Stimulated activated naive B cell treated with anti-CD40 and anti-IgM and Interleukin-4, amounts not matched to agents 10 μg/mL and 1 μg/mL and 100 μg/mL, for 72 hours (primary cell): Measurements from ENCODE around the gene CCL20.
A peak's percentile ranks its signal among the peaks of the same experiment; 100 is the strongest.
"Not testable (repeated sequence)": the region's sequence is repeated elsewhere in the genome, so short reads cannot be mapped to it uniquely, and the experiment has no call there.

Experiments used
- ATAC-seq, 2 donors: fragments of 150-1000 bp; cut with Tn5 transposase; replicated peaks; 2 replicates each; pipeline ENCODE4 v1.10.0; 2021; ENCODE audit warnings: moderate library complexity in 1 of 2
- DNase-seq: peaks from one replicate; pipeline ENCODE4 v3.0.0; 2021
- H3K27ac Mint-ChIP-seq: one replicate; pipeline ENCODE4 v1.8.0; 2022; ENCODE audit warnings: mild to moderate bottlenecking, mixed read lengths
- H3K27me3 Mint-ChIP-seq, 2 donors: one replicate each; pipeline ENCODE4 v1.8.0; 2022; ENCODE audit warnings: mixed read lengths in 2 of 2
- H3K36me3 Mint-ChIP-seq, 2 donors: one replicate each; pipeline ENCODE4 v1.8.0; 2022; ENCODE audit warnings: mixed read lengths in 2 of 2, mild to moderate bottlenecking in 1 of 2
- H3K4me1 Mint-ChIP-seq, 2 donors: one replicate each; pipeline ENCODE4 v1.8.0; 2022; ENCODE audit warnings: mixed read lengths in 2 of 2, mild to moderate bottlenecking in 1 of 2
- H3K4me3 Mint-ChIP-seq, 2 donors: one replicate each; pipeline ENCODE4 v1.8.0; 2022; ENCODE audit warnings: mild to moderate bottlenecking in 2 of 2, mixed read lengths in 2 of 2, moderate library complexity in 1 of 2
- H3K9me3 Mint-ChIP-seq, 2 donors: one replicate each; pipeline ENCODE4 v1.8.0; 2022; ENCODE audit warnings: mixed read lengths in 2 of 2, mild to moderate bottlenecking in 1 of 2

CCL20 gene

GRCh38 chr2:227785293-227785692, 28.3 kb upstream of the CCL20 start:
- Mint-ChIP-seq H3K27ac (no peak overlapping the region), H3K4me1 (peaks cover 12 to 16% of the 10 kb centered on the region in 2 donors), H3K36me3 (no peaks in the 10 kb centered on the region), H3K4me3 (no peak overlapping the region), H3K9me3 (no peaks in the 10 kb centered on the region), H3K27me3 (peaks cover 7 to 21% of the 10 kb centered on the region in 2 donors)
- ATAC-seq (no peak), DNase-seq (no peak)

GRCh38 chr2:227788561-227789018, 25.1 kb upstream of the CCL20 start:
- ATAC-seq: no peak
- Mint-ChIP-seq H3K27me3 (peaks cover 14 to 24% of the 10 kb centered on the region in 2 donors), H3K9me3 (no peaks in the 10 kb centered on the region), H3K4me1 (peaks cover 5 to 6% of the 10 kb centered on the region in 2 donors), H3K27ac (no peak overlapping the region), H3K36me3 (no peaks in the 10 kb centered on the region), H3K4me3 (no peak overlapping the region)
- DNase-seq: no peak

DNA sequence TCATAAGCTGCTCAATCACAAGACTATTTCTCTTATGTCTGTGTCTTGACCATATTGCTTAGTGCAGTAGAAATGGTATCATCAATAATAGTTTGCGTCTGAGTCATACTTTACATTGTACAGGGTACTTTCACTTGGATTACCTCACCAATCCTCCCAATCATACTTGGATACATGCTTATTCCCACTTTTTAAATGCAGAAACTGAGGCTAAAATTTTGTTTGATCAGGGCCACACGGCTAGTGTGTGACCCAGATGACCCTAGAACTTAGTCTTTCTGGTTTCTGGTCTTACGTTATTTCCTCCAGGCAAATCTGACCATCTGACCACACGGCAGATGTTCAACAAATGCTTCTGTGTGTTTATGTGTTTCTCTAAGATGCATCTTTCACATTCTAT, 23.8 kb upstream of the CCL20 start:
- ATAC-seq (no peak), DNase-seq (no peak)
- Mint-ChIP-seq H3K27ac (no peak overlapping the region), H3K4me1 (no peaks in the 10 kb centered on the region), H3K27me3 (peaks cover 14 to 24% of the 10 kb centered on the region in 2 donors), H3K36me3 (no peaks in the 10 kb centered on the region), H3K9me3 (no peaks in the 10 kb centered on the region), H3K4me3 (no peak overlapping the region)

DNA sequence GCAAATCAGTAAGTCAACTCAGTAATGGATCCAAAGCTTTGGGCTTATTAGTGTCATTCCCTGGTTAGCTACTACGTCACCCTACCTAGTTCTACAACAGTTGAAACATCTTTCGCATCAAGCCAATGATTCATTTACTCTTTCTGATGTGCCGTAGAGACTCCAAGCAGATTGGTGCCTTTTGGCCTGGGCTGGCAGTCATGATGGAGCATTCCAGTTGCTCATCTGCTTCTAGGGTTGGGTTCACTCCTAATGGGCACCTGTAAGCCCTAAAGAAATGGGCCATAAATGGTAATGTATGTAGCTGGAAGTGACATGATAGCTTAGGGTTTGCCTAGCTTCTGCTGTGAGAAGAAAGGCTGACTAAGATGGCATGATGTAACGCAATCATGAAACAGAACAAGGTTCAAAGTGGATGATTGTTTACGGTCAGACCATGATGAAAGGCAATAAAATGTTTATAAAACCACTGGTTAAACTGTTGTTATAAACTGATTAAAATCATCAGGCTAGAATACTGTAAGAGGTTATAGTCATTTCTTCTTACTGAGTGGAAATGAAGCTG, 20.4 kb upstream of the CCL20 start:
- DNase-seq: no peak
- Mint-ChIP-seq H3K27ac (no peak overlapping the region), H3K27me3 (peaks cover 8 to 13% of the 10 kb centered on the region in 2 donors), H3K36me3 (no peaks in the 10 kb centered on the region), H3K4me3 (no peak overlapping the region), H3K9me3 (no peaks in the 10 kb centered on the region), H3K4me1 (no peaks in the 10 kb centered on the region)
- no peak for ATAC-seq

- Mint-ChIP-seq H3K4me1 (no peaks in the 10 kb centered on the region), H3K27me3 (peaks cover 12 to 15% of the 10 kb centered on the region in 2 donors), H3K36me3 (no peaks in the 10 kb centered on the region), H3K27ac (no peak overlapping the region), H3K9me3 (no peaks in the 10 kb centered on the region), H3K4me3 (no peak overlapping the region)
- ATAC-seq (no peak), DNase-seq (no peak)
Observed at GRCh38 chr2:227796045-227796711, 17.5 kb upstream of the CCL20 start.

DNA sequence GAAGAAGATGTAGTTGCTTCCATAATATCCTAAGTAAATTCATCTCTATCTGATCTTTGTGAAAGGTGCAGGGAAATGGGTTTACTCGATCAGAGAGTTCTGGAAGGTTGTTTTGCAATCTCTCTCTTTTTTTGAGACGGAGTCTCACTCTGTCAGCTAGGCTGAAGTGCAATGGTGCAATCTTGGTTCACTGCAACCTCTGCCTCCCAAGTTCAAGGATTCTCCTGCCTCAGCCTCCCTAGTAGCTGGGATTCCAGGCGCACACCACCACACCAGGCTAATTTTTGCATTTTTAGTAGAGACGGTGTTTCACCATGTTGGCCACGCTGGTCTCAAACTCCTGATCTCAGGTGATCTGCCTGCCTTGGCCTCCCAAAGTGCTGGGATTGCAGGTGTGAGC, 16.9 kb upstream of the CCL20 start:
- peaks cover 15 to 16% of the 10 kb centered on the region in 2 donors for H3K27me3 Mint-ChIP-seq
- not testable (repeated sequence) for H3K36me3 Mint-ChIP-seq, H3K4me3 Mint-ChIP-seq, H3K27ac Mint-ChIP-seq, DNase-seq, H3K4me1 Mint-ChIP-seq, ATAC-seq, H3K9me3 Mint-ChIP-seq

DNA sequence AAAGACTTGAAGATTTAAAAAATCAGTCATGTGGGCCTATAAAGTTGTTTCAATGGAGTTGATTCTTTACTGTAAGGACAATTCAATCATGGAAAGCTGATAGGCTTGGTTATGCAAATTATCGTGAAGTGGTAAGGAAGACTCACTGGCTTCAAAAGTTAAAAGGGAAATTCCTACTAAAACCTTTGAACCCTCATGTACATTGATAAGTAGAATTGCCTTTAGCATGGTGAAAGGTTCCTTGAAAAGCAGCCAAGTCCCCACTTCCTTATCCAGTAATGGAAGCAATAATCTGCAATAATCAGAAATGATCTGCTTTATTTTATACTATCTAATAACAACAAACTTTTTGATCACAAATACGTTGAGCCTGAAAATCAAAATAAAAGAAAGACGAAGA, 14.4 kb upstream of the CCL20 start:
- ATAC-seq (no peak), DNase-seq (no peak)
- no peaks in the 10 kb centered on the region for H3K9me3 Mint-ChIP-seq
- no peak overlapping the region for H3K27ac Mint-ChIP-seq
- H3K4me1 Mint-ChIP-seq: no peaks in the 10 kb centered on the region
- peaks cover 8% of the 10 kb centered on the region in 2 donors for H3K27me3 Mint-ChIP-seq
- no peak overlapping the region for H3K4me3 Mint-ChIP-seq
- no peaks in the 10 kb centered on the region for H3K36me3 Mint-ChIP-seq

DNA sequence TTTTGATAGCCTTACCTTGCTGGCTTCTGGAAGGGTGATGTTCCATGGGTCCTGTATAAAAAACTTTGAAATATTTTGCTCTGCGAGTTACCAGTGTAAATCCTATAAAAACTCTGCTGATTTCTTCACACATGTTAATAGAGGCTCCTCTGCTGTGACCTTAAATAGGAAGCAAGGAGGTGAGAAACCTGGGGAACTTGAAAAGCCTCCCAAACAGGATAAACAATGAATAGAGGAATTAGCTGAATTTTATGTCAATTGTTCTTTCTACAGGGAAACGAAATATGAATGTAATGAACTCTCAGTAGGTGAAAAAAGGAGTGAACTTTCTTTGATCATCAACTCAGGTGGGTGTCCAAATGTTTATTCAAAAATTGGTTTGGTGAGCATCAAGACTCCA, 10.8 kb upstream of the CCL20 start:
- ATAC-seq (no peak), DNase-seq (no peak)
- Mint-ChIP-seq H3K27ac (no peak overlapping the region), H3K4me3 (no peak overlapping the region), H3K4me1 (peaks cover 9 to 11% of the 10 kb centered on the region in 2 donors), H3K36me3 (no peaks in the 10 kb centered on the region), H3K27me3 (peaks cover 8 to 12% of the 10 kb centered on the region in 2 donors), H3K9me3 (peaks cover 0 to 2% of the 10 kb centered on the region in 2 donors)

DNA sequence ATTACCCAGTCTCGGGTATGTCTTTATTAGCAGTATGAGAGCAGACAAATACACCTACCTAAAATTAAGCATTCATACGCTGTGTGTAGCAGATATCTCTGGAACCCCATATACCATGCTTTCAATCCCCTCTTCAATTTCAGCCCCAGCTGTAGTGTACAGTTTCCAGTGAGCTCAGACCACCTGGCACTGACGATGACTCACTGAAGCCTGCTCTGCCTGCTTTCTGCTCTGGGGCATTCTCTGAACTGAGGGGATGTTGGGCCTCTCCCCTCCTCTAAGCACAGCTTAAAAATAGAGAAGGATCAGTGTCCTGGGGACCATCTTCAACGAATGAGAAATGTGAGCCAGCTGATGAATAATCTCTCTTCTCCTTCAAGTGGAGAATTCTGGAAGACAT, 8.7 kb upstream of the CCL20 start:
- no peak for DNase-seq
- Mint-ChIP-seq H3K27ac (no peak overlapping the region), H3K36me3 (no peaks in the 10 kb centered on the region), H3K27me3 (peaks cover 8 to 12% of the 10 kb centered on the region in 2 donors), H3K9me3 (peaks cover 0 to 2% of the 10 kb centered on the region in 2 donors), H3K4me3 (no peak overlapping the region), H3K4me1 (peaks cover 9 to 11% of the 10 kb centered on the region in 2 donors)
- ATAC-seq: peak; percentile 49 to 85

DNA sequence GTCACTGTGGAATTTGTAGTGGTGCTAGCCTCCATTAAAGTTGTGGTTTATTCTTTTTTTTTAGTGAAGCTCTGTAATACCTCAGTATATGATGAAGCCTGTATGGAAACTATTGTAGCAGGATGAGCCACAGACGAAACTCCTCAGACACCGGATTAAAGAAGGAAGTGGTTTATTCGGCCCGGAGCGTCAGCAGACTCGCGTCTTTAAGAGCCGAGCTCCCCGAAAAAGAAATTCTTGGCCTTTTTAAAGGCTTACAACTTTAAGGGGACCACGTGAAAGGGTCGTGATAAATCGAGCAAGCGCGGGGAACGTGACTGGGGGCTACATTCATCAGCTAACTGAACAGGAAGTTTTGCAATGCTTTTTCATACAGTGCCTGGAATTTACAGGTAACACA, 8.1 kb upstream of the CCL20 start:
- ATAC-seq: peak; percentile 54 to 84

GRCh38 chr2:227808936-227809335, 4.7 kb upstream of the CCL20 start:
- no peak for DNase-seq
- Mint-ChIP-seq H3K4me3 (no peak overlapping the region), H3K27me3 (peaks cover 10 to 18% of the 10 kb centered on the region in 2 donors), H3K27ac (no peak overlapping the region), H3K36me3 (no peaks in the 10 kb centered on the region), H3K4me1 (peaks cover 9 to 11% of the 10 kb centered on the region in 2 donors), H3K9me3 (peaks cover 0 to 2% of the 10 kb centered on the region in 2 donors)
- ATAC-seq: no peak

More for the DNA sequence above, 8.1 kb upstream of the CCL20 start:
- no peaks in the 10 kb centered on the region for H3K36me3 Mint-ChIP-seq
- peak overlapping the region in 1 of 2 donors; percentile 62 for H3K4me3 Mint-ChIP-seq
- H3K27me3 Mint-ChIP-seq: peaks cover 6 to 12% of the 10 kb centered on the region in 2 donors
- H3K9me3 Mint-ChIP-seq: peaks cover 0 to 2% of the 10 kb centered on the region in 2 donors
- peak overlapping the region; percentile 78 for H3K27ac Mint-ChIP-seq
- DNase-seq: no peak
- H3K4me1 Mint-ChIP-seq: peaks cover 9 to 11% of the 10 kb centered on the region in 2 donors

DNA sequence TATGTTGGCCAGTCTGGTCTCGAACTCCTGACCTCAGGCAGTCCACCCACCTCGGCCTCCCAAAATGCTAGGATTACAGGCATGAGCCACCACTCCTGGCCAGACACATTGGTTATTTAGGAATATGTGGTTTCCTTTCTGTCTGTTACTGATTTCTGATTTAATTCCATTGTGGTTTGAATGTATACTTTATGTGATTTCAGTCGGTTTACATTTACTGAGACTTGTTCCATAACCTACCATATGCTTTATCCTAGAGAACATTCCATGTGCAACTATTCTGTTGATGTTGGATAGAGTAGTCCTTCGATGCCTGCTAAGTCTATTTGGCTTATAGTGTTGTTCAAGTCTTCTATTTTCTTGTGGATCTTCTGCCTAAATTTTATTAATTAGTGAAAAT, 1.6 kb upstream of the CCL20 start:
- no peaks in the 10 kb centered on the region for H3K4me1 Mint-ChIP-seq
- no peaks in the 10 kb centered on the region for H3K36me3 Mint-ChIP-seq
- no peak overlapping the region for H3K4me3 Mint-ChIP-seq
- H3K27me3 Mint-ChIP-seq: peaks cover 8 to 21% of the 10 kb centered on the region in 2 donors
- H3K9me3 Mint-ChIP-seq: no peaks in the 10 kb centered on the region
- DNase-seq (no peak), ATAC-seq (no peak)
- no peak overlapping the region for H3K27ac Mint-ChIP-seq

GRCh38 chr2:227813229-227813561, 447 bp upstream of the CCL20 start:
- Mint-ChIP-seq H3K4me1 (no peaks in the 10 kb centered on the region), H3K4me3 (no peak overlapping the region), H3K27me3 (peaks cover 12 to 21% of the 10 kb centered on the region in 2 donors), H3K9me3 (no peaks in the 10 kb centered on the region), H3K36me3 (no peaks in the 10 kb centered on the region), H3K27ac (no peak overlapping the region)
- ATAC-seq (no peak), DNase-seq (no peak)

DNA sequence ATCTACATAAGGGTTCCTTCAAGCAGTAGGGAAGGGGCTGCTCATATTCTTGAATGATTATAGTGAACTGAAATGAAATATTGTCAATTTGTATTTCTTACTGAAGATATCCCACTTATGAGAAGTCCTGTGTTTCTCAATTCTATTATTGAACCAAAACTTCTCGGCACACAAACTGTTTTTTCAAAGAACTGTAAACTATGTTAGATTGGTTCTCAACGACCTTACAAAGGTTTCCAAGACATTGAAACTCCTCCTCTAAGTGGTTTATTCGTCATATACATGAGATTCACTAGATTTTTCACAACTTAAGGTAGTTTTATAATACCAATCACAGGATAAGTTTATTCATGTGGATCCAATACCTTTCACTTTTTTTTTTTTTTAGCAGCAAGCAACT, 1.4 kb downstream of the CCL20 start:
- no peak overlapping the region for H3K4me3 Mint-ChIP-seq
- no peak for DNase-seq
- no peak overlapping the region for H3K27ac Mint-ChIP-seq
- H3K4me1 Mint-ChIP-seq: no peaks in the 10 kb centered on the region
- H3K27me3 Mint-ChIP-seq: peaks cover 18 to 21% of the 10 kb centered on the region in 2 donors
- no peaks in the 10 kb centered on the region for H3K36me3 Mint-ChIP-seq
- ATAC-seq: no peak
- H3K9me3 Mint-ChIP-seq: no peaks in the 10 kb centered on the region

DNA sequence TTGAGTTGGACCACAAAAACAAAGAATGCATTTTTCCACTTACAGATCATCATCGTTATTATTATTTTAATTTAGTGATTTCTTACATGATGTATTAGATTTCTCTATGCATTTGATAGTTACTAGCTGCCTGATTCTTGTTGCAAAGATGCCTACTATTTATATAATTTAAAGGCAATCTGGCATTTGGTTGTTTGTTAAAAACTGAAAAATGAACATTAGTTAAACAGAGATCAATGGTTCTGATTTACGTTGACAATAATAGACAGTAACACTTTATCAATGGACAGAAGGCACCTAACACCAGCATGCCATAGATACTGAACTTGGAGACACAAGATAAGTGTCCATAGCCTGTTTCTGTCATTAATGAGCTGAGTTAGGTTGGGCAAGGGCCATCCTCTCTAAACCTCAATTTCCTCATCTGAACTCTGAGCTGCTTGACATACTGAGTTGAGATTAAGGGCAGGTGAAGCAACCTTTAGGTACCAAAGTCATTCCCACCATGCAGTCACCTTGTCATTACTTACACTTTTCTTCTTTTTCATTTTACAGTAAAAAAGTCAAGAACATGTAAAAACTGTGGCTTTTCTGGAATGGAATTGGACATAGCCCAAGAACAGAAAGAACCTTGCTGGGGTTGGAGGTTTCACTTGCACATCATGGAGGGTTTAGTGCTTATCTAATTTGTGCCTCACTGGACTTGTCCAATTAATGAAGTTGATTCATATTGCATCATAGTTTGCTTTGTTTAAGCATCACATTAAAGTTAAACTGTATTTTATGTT, 3.1 kb downstream of the CCL20 start:
- peaks cover 22 to 33% of the 10 kb centered on the region in 2 donors for H3K27me3 Mint-ChIP-seq
- H3K4me3 Mint-ChIP-seq: no peak overlapping the region
- DNase-seq: no peak
- no peak for ATAC-seq
- H3K36me3 Mint-ChIP-seq: no peaks in the 10 kb centered on the region
- no peaks in the 10 kb centered on the region for H3K4me1 Mint-ChIP-seq
- no peak overlapping the region for H3K27ac Mint-ChIP-seq
- no peaks in the 10 kb centered on the region for H3K9me3 Mint-ChIP-seq
